ENCODE measurements around the gene PTGES.

PTGES gene

GRCh38 chr9:129695870-129696269 is 57.0 kb downstream of the PTGES start:
- FAIRE-seq (no peak), DNase-seq (ENCODE audit: insufficient read length) (no peak)
- TF ChIP-seq POLR2AphosphoS5 (IDR thresholded peaks at IDR 0.05; ENCODE audit: low read depth, low read length), result no peak
- TF ChIP-seq POLR2A (IDR thresholded peaks at IDR 0.05; ENCODE audit: low read depth, low read length), result no peak
- no peak for TF ChIP-seq TAF1 (IDR thresholded peaks at IDR 0.05; ENCODE audit: borderline replicate concordance, low read depth, low read length)

- TF ChIP-seq POLR2AphosphoS5 (IDR thresholded peaks at IDR 0.05; ENCODE audit: low read depth, low read length) (no peak), POLR2A (IDR thresholded peaks at IDR 0.05; ENCODE audit: low read depth, low read length) (no peak), TAF1 (IDR thresholded peaks at IDR 0.05; ENCODE audit: borderline replicate concordance, low read depth, low read length) (no peak)
- DNase-seq (ENCODE audit: insufficient read length), result no peak
- no peak for FAIRE-seq
These were observed 58.6 kb downstream of the PTGES start for GRCh38 chr9:129694243-129694646.

- no peak for TF ChIP-seq POLR2A (IDR thresholded peaks at IDR 0.05; ENCODE audit: low read depth, low read length)
- no peak for TF ChIP-seq TAF1 (IDR thresholded peaks at IDR 0.05; ENCODE audit: borderline replicate concordance, low read depth, low read length)
- no peak for TF ChIP-seq POLR2AphosphoS5 (IDR thresholded peaks at IDR 0.05; ENCODE audit: low read depth, low read length)
These were observed 59.1 kb downstream of the PTGES start for GRCh38 chr9:129693741-129694140.

GRCh38 chr9:129692534-129692933 is 60.3 kb downstream of the PTGES start:
- FAIRE-seq, result no peak
- DNase-seq (ENCODE audit: insufficient read length), result no peak
- no peak for TF ChIP-seq TAF1 (IDR thresholded peaks at IDR 0.05; ENCODE audit: borderline replicate concordance, low read depth, low read length)
- TF ChIP-seq POLR2AphosphoS5 (IDR thresholded peaks at IDR 0.05; ENCODE audit: low read depth, low read length), result no peak

More at GRCh38 chr9:129693741-129694140, 59.1 kb downstream of the PTGES start:
- no peak for FAIRE-seq
- no peak for DNase-seq (ENCODE audit: insufficient read length)
